Breast epithelium (tissue), 4 donors: ENCODE data around the gene PCDHA1. TPM values are rescaled to one million over a fixed set of nuclear protein-coding genes. Genes with fewer than 3 reads are reported as not detected.
"Not testable (repeated sequence)": the region's sequence is repeated elsewhere in the genome, so short reads cannot be mapped to it uniquely, and the experiment has no call there.

ENCODE experiments used
- DNase-seq, 2 donors: peaks; one replicate each; pipeline ENCODE4 v3.0.0-alpha.2; 2019; ENCODE audit warnings: low spot score in 2 of 2
- H3K27ac ChIP-seq, 2 donors: fragments of 200-600 bp; sonication (generic) in 1 of 2; one replicate each; pipeline ENCODE4 v1.5.1; 2016 to 2019; ENCODE audit warnings: mild to moderate bottlenecking in 1 of 2
- H3K27me3 ChIP-seq, 2 donors: fragments of 200-600 bp; sonication (generic) in 1 of 2; one replicate each; pipeline versions ENCODE4 v1.5.1 to v1.6.0; 2017 to 2019; ENCODE audit warnings: control low read depth in 1 of 2, mild to moderate bottlenecking in 1 of 2
- H3K36me3 ChIP-seq: fragments of 200-600 bp; one replicate; pipeline ENCODE4 v1.5.1; 2019
- H3K4me1 ChIP-seq, 2 donors: fragments of 200-600 bp; sonication (generic); one replicate each; pipeline ENCODE4 v1.5.1; 2016 to 2019; ENCODE audit warnings: control low read depth in 1 of 2
- H3K4me3 ChIP-seq, 3 donors: fragments of 200-600 bp; sonication (generic); 1 replicate in 2 of 3; 2 replicates in 1 of 3; pipeline ENCODE4 v1.5.1; 2016 to 2019; ENCODE audit warnings: mild to moderate bottlenecking in 3 of 3, moderate library complexity in 2 of 3
- H3K9me3 ChIP-seq, 2 donors: fragments of 200-600 bp; sonication (generic) in 1 of 2; one replicate each; pipeline ENCODE4 v1.5.1; 2016 to 2019; ENCODE audit warnings: control low read depth in 1 of 2
- CTCF ChIP-seq, 3 donors: fragments of 450-650 bp; IDR thresholded peaks; one replicate each; pipeline ENCODE4 v1.5.1; 2016 to 2017; ENCODE audit warnings: antibody characterized with exemption in 3 of 3, mild to moderate bottlenecking in 3 of 3, moderate library complexity in 3 of 3
- POLR2A ChIP-seq: fragments of 450-650 bp; IDR thresholded peaks from one replicate; pipeline ENCODE4 v1.6.1; 2016; ENCODE audit warnings: antibody characterized with exemption, mild to moderate bottlenecking, moderate library complexity
- POLR2AphosphoS5 ChIP-seq, 3 donors: sonication (generic); formaldehyde crosslinking; IDR thresholded peaks; one replicate each; pipeline ENCODE4 v1.6.1; 2017; ENCODE audit warnings: antibody characterized with exemption in 3 of 3
- intact Hi-C: fragments of 100-400 bp; cut with DNase I; formaldehyde crosslinking; loops from one replicate; pipeline ENCODE4 v1.15.1; 2023; ENCODE audit warnings: low total_unique reads
- total RNA-seq, 3 donors: library from RNA; depleted of rRNA; stranded (reverse); fragments of >200 nt; gene quantifications; one replicate each; pipeline ENCODE4 v1.1.0, GENCODE V29; 2016

Gene PCDHA1
- total RNA-seq, 3 donors from 2014 or later, result not detected

- DNase-seq, result no peak
- Histone ChIP-seq H3K4me3 (no peak overlapping the region), H3K9me3 (peaks cover 64 to 99% of the 10 kb centered on the region in 2 donors), H3K27ac (no peak overlapping the region), H3K4me1 (no peaks in the 10 kb centered on the region), H3K36me3 (no peaks in the 10 kb centered on the region), H3K27me3 (no peaks in the 10 kb centered on the region)
- intact Hi-C loops, result no loop called here
- TF ChIP-seq POLR2A (no peak), POLR2AphosphoS5 (IDR thresholded peaks at IDR 0.05) (no peak), CTCF (IDR thresholded peaks at IDR 0.05) (no peak)
These were observed 18.5 kb upstream of the PCDHA1 start for GRCh38 chr5:140767444-140767843.

- no peak overlapping the region for H3K27ac ChIP-seq
- no peak overlapping the region for H3K4me3 ChIP-seq
- DNase-seq, result no peak
- H3K9me3 ChIP-seq, result peaks cover 35 to 87% of the 10 kb centered on the region in 2 donors
- TF ChIP-seq POLR2AphosphoS5 (IDR thresholded peaks at IDR 0.05), result no peak
- TF ChIP-seq POLR2A, result no peak
- no peak for TF ChIP-seq CTCF (IDR thresholded peaks at IDR 0.05)
- H3K36me3 ChIP-seq, result no peaks in the 10 kb centered on the region
- no peaks in the 10 kb centered on the region for H3K4me1 ChIP-seq
- H3K27me3 ChIP-seq, result no peaks in the 10 kb centered on the region
- intact Hi-C loops, result no loop called here
These were observed 5.4 kb upstream of the PCDHA1 start for GRCh38 chr5:140780512-140780911.

- DNase-seq, H3K4me3 ChIP-seq, H3K4me1 ChIP-seq: not testable (repeated sequence)
These were observed 1.5 kb downstream of the PCDHA1 start for GRCh38 chr5:140787422-140787821.

GRCh38 chr5:140787849-140788504, 2.0 kb downstream of the PCDHA1 start:
- H3K9me3 ChIP-seq, result peaks cover 27 to 89% of the 10 kb centered on the region in 2 donors
- H3K27me3 ChIP-seq, H3K4me1 ChIP-seq, H3K27ac ChIP-seq, H3K4me3 ChIP-seq, H3K36me3 ChIP-seq, DNase-seq, intact Hi-C loops: not testable (repeated sequence)

More at GRCh38 chr5:140787422-140787821, 1.5 kb downstream of the PCDHA1 start:
- peaks cover 33 to 89% of the 10 kb centered on the region in 2 donors for H3K9me3 ChIP-seq
- H3K27me3 ChIP-seq, H3K27ac ChIP-seq, intact Hi-C loops, H3K36me3 ChIP-seq: not testable (repeated sequence)

GRCh38 chr5:140791089-140791488, 5.1 kb downstream of the PCDHA1 start:
- DNase-seq, result no peak
- H3K9me3 ChIP-seq, result peaks cover 42 to 96% of the 10 kb centered on the region in 2 donors

More at GRCh38 chr5:140791089-140791488, 5.1 kb downstream of the PCDHA1 start:
- intact Hi-C loops, result no loop called here
- H3K27me3 ChIP-seq, result no peaks in the 10 kb centered on the region
- TF ChIP-seq CTCF (IDR thresholded peaks at IDR 0.05), result no peak
- no peak for TF ChIP-seq POLR2AphosphoS5 (IDR thresholded peaks at IDR 0.05)
- no peak for TF ChIP-seq POLR2A
- H3K36me3 ChIP-seq, result no peaks in the 10 kb centered on the region
- H3K4me1 ChIP-seq, result no peaks in the 10 kb centered on the region
- no peak overlapping the region for H3K27ac ChIP-seq
- no peak overlapping the region for H3K4me3 ChIP-seq
